Measurements from ENCODE around the gene PTH1R. TPM values are rescaled to one million over a fixed set of nuclear protein-coding genes. Genes with fewer than 3 reads are reported as not detected.

PTH1R gene
- total RNA-seq, 2 donors from 2014 or later: 1.3 to 10.8 TPM

GRCh38 chr3:46881596-46882376, 4.3 kb downstream of the PTH1R start:
- Histone ChIP-seq H3K4me3 (peak overlapping the region; percentile 42), H3K27ac (peak overlapping the region; percentile 54 to 56), H3K36me3 (no peaks in the 10 kb centered on the region), H3K27me3 (replicated peaks; ENCODE audit: insufficient read depth) (peaks cover 5% of the 10 kb centered on the region), H3K9me3 (no peaks in the 10 kb centered on the region), H3K4me1 (replicated peaks) (no peaks in the 10 kb centered on the region)
- DNase-seq (ENCODE audit: low spot score): no peak
- TF ChIP-seq CTCF (IDR thresholded peaks at IDR 0.05) (no peak), POLR2A (IDR thresholded peaks at IDR 0.05) (no peak), POLR2AphosphoS5 (IDR thresholded peaks at IDR 0.05) (no peak)
- intact Hi-C loops (cut with DNase I): no loop called here
- WGBS: 2% methylated on average over 67 of the region's 83 CpGs

- H3K9me3 ChIP-seq: no peaks in the 10 kb centered on the region
- peak overlapping the region; percentile 54 to 56 for H3K27ac ChIP-seq
- DNase-seq (ENCODE audit: low spot score): no peak
- intact Hi-C loops (cut with DNase I): no loop called here
- H3K4me1 ChIP-seq (replicated peaks): no peaks in the 10 kb centered on the region
- H3K36me3 ChIP-seq: no peaks in the 10 kb centered on the region
- peak overlapping the region; percentile 42 for H3K4me3 ChIP-seq
- H3K27me3 ChIP-seq (replicated peaks; ENCODE audit: insufficient read depth): peaks cover 5% of the 10 kb centered on the region
- TF ChIP-seq POLR2AphosphoS5 (IDR thresholded peaks at IDR 0.05) (no peak), POLR2A (IDR thresholded peaks at IDR 0.05) (no peak), CTCF (IDR thresholded peaks at IDR 0.05) (no peak)
- WGBS: 1% methylated on average over 57 of the region's 72 CpGs
These were observed 5.0 kb downstream of the PTH1R start for GRCh38 chr3:46882377-46883053.

- Histone ChIP-seq H3K4me3 (peak overlapping the region; percentile 42), H3K27ac (peak overlapping the region in 1 of 2 donors; percentile 54), H3K9me3 (no peaks in the 10 kb centered on the region), H3K27me3 (replicated peaks; ENCODE audit: insufficient read depth) (peaks cover 5% of the 10 kb centered on the region), H3K4me1 (replicated peaks) (no peaks in the 10 kb centered on the region), H3K36me3 (no peaks in the 10 kb centered on the region)
- DNase-seq (ENCODE audit: low spot score): no peak
- WGBS: 1% methylated on average over 30 of the region's 78 CpGs
- intact Hi-C loops (cut with DNase I): no loop called here
- TF ChIP-seq POLR2AphosphoS5 (IDR thresholded peaks at IDR 0.05) (no peak), POLR2A (IDR thresholded peaks at IDR 0.05) (no peak), CTCF (IDR thresholded peaks at IDR 0.05) (no peak)
These were observed 5.7 kb downstream of the PTH1R start for GRCh38 chr3:46883054-46883829.

- intact Hi-C loops (cut with DNase I): no loop called here
- Histone ChIP-seq H3K4me1 (replicated peaks) (no peaks in the 10 kb centered on the region), H3K27me3 (replicated peaks; ENCODE audit: insufficient read depth) (peaks cover 5% of the 10 kb centered on the region), H3K27ac (no peak overlapping the region), H3K36me3 (no peaks in the 10 kb centered on the region), H3K9me3 (no peaks in the 10 kb centered on the region), H3K4me3 (peak overlapping the region in 1 of 2 donors; percentile 42)
- TF ChIP-seq CTCF (IDR thresholded peaks at IDR 0.05): no peak
- no peak for TF ChIP-seq POLR2A (IDR thresholded peaks at IDR 0.05)
- TF ChIP-seq POLR2AphosphoS5 (IDR thresholded peaks at IDR 0.05): no peak
- DNase-seq (ENCODE audit: low spot score): no peak
- WGBS: 83% methylated on average over 4 of the region's 4 CpGs
These were observed 6.3 kb downstream of the PTH1R start for GRCh38 chr3:46883830-46884185.

All from prostate gland (tissue), 2 donors.